AG10803 (cell line): ENCODE measurements around the gene RNF41.

Experiments
- DNase-seq: peaks from one replicate; pipeline ENCODE4 v3.0.0; 2010; ENCODE audit warnings: low read depth
- H3K4me3 ChIP-seq: 2 replicates; pipeline ENCODE4 v1.5.1; 2011; ENCODE audit warnings: mild to moderate bottlenecking, low read length, control low read depth
- TF ChIP-seq, protein P1 (sequence below): conservative IDR thresholded peaks from 2 replicates; pipeline ENCODE4 v1.5.1; 2011; ENCODE audit warnings: mild to moderate bottlenecking, low read length, control low read depth, inconsistent platforms

Gene RNF41

DNA sequence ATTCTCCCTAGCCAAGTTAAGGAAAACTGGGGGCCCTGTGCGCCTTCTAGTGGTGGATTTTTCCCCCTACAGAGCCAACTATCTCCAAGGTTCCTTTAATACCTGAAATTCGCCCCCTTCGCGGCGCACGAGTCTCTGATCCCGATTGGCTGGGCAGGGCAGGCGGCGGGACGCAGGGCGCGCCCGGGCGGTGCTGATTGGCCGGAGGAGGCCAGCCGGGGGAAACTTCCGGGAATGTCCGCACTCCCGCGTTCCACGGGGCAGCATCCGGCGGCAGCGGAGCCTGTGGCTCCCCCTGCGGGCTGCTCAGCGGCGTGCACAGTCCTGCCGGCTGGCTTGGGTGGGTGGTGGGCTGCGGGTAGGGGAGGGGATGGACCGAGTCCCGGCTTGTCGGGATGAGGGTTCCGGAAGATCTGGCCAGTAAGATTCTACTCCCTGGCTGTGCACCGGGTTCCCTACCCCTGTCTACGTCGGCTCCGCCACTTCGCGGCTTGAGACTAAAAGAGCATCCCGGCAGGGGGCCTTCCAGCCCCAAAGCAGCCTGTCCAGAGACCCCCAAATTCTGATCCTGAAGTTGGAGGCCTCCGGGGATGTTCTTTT lies 2.5 kb upstream of the RNF41 start, which contains the start of gene NABP2:
Gene NABP2, plus strand, starts transcription at position 241 of the 600 bp plus-strand sequence. CDS start 515 bp downstream, outside the sequence.
- DNase-seq: peak; percentile 97
- peak within 1 kb of the TSS; percentile 78 for H3K4me3 ChIP-seq
- TF ChIP-seq, protein P1, sequence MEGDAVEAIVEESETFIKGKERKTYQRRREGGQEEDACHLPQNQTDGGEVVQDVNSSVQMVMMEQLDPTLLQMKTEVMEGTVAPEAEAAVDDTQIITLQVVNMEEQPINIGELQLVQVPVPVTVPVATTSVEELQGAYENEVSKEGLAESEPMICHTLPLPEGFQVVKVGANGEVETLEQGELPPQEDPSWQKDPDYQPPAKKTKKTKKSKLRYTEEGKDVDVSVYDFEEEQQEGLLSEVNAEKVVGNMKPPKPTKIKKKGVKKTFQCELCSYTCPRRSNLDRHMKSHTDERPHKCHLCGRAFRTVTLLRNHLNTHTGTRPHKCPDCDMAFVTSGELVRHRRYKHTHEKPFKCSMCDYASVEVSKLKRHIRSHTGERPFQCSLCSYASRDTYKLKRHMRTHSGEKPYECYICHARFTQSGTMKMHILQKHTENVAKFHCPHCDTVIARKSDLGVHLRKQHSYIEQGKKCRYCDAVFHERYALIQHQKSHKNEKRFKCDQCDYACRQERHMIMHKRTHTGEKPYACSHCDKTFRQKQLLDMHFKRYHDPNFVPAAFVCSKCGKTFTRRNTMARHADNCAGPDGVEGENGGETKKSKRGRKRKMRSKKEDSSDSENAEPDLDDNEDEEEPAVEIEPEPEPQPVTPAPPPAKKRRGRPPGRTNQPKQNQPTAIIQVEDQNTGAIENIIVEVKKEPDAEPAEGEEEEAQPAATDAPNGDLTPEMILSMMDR: peak; percentile 71

DNA sequence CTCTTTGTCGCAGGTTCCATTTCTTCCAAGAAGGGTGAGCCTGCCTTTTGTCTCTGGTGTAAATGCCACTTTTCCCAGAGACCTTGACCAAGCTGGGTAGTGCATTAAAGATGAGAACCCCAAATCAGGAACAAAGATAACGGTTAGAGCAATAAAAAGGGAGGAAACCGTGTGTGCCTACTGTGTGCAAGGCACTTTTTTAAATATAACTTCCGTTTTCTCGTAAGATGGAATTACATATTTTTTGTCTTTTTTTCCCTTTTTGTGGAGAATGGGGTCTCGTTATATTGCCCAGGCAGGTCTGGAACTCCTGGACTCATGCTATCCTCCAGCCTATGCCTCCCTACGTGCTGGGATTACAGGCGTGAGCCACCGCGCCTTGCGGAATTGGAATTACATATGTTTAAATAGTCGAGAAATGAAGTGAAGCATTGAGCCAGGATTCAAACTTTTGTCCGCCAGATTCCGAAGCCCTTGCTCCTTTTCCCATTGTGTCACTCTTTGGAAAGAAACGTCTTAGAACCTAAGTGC lies 1.9 kb upstream of the RNF41 start:
- DNase-seq: no peak
- TF ChIP-seq, protein P1: no peak
- peak overlapping the region; percentile 48 for H3K4me3 ChIP-seq

DNA sequence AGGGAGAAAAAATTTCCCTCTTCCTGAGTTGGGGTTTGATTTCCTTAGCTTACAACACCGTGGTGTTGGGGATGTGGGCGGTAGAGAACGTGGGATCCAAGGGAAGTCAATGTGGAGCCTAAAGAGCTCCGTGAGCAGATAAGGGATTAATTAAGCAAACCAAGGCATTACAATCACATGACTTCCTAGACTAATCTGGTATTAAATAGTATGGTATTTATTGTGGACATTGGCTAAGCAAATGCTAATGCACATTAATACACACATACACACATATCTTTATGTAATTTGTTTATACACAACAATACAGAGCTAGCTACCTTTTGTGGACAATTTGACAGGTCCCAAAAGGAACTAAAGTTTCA lies 791 bp upstream of the RNF41 start:
- DNase-seq: no peak
- TF ChIP-seq, protein P1: no peak
- H3K4me3 ChIP-seq: peak overlapping the region; percentile 97

DNA sequence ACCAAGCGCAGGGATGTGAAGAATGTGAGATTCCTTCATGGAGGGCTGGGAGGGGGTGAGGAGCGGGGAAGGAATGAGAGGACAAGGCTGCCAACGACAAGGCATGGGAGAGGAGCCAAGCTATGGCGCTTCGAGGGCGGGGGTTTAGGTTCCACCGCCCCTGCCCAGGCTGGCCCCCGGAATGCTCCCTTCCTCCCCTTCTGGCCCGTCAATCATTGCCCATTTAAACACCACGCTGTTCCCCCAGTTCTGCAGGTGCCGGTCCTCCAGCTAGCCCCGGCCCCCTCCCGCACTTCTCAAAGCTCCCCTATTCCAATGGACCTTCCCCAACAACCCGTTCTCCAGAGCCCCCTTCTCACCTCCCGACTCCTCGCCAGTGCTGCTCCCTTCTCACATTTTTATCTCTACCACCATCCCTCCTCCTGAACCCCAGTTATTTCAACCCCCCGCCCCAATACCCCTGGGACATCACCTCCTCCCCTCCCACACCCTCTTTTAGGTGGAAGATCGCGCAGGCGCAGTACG lies 428 bp downstream of the RNF41 start:
- TF ChIP-seq, protein P1: no peak
- peak overlapping the region; percentile 97 for H3K4me3 ChIP-seq
- DNase-seq: peak; percentile 92

DNA sequence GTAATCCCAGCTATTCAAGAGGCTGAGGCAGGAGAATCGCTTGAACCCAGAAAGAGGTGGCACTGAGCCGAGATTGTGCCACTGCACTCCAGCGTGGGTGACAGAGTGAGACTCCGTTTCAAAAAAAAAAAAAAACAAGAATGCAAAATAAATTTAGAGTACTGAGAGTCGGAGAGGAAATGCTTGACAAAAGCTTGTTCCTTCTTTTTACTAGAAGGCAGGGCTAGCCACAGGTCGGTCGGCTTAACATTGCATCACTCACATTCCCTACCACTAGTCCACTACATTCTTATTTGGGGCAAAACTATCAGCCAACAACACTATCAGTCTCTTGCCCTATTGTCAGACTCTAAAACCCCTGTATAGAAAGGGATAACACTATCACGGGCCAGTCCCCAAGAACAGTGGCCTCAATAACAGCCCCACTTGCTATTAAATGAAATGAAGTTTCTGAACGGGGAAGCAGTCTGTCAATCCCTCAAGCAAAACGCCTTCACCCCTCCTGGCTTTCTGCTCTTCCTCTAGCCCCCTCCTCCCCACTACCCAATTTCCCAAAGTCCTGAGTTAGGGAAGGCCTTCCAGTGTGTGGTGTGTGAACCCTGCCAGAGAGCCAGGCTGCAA lies 1.0 kb downstream of the RNF41 start:
- H3K4me3 ChIP-seq: peak overlapping the region; percentile 97
- peak; percentile 80 for DNase-seq
- TF ChIP-seq, protein P1: no peak

DNA sequence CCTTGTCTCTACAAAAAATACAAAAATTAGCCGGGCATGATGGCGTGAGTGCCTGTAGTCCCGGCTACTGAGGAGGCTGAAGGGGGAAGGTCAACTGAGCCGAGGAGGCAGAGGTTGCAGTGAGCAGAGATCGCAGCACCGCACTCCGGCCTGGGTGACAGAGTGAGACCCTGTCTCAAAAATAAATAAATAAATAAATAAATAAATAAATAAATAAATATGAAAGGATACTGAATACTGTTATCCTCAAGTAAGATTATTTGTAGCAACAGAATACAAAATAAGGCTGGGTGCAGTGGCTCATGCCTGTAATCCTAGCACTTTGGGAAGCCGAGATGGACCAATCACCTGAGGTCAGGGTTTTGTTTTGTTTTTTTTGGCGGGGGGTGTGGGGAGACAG lies 1.9 kb downstream of the RNF41 start:
- TF ChIP-seq, protein P1: no peak

DNA sequence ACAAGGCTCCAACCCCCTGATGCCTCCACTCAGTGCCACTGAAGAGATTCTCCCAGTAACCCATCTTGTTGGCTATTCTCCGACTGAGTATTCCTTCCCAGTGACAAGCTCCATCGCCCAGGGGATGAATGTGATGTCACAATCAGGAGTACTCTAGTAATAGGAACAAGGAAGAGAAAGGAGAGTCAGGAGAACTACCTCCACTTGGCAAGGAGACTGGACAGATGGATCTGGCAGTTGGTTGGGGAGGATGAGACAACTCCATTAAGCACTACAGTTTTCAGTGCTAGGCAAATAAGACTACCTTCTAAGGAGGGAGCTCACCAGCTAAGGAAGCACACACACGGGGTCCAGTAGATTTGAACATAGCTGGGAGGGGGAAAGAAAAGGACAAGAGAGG lies 5.3 kb downstream of the RNF41 start:
- TF ChIP-seq, protein P1: no peak
- DNase-seq: no peak
- no peak overlapping the region for H3K4me3 ChIP-seq

More for the DNA sequence above, 1.9 kb downstream of the RNF41 start:
- H3K4me3 ChIP-seq: peak overlapping the region; percentile 97
- DNase-seq: no peak
